GM10266 (cell line): ENCODE measurements around the gene FKBP15.
A peak's percentile ranks its signal among the peaks of the same experiment; 100 is the strongest.

Source experiments
- DNase-seq: peaks from one replicate; pipeline ENCODE4 v3.0.0; 2012; ENCODE audit errors: extremely low spot score
- TF ChIP-seq, protein P1 (sequence below): IDR thresholded peaks from 2 replicates; pipeline ENCODE4 v1.5.1; 2012; ENCODE audit warnings: mild to moderate bottlenecking, low read depth; ENCODE audit not compliant: control insufficient read depth, insufficient read depth; ENCODE audit errors: missing control alignments

The FKBP15 gene

GRCh38 chr9:113219969-113220368 lies 1.1 kb downstream of the FKBP15 start:
- TF ChIP-seq, protein P1, sequence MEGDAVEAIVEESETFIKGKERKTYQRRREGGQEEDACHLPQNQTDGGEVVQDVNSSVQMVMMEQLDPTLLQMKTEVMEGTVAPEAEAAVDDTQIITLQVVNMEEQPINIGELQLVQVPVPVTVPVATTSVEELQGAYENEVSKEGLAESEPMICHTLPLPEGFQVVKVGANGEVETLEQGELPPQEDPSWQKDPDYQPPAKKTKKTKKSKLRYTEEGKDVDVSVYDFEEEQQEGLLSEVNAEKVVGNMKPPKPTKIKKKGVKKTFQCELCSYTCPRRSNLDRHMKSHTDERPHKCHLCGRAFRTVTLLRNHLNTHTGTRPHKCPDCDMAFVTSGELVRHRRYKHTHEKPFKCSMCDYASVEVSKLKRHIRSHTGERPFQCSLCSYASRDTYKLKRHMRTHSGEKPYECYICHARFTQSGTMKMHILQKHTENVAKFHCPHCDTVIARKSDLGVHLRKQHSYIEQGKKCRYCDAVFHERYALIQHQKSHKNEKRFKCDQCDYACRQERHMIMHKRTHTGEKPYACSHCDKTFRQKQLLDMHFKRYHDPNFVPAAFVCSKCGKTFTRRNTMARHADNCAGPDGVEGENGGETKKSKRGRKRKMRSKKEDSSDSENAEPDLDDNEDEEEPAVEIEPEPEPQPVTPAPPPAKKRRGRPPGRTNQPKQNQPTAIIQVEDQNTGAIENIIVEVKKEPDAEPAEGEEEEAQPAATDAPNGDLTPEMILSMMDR, result no peak
- DNase-seq, result peak; percentile 31

GRCh38 chr9:113219186-113219936 lies 1.7 kb downstream of the FKBP15 start:
- TF ChIP-seq, protein P1, result no peak
- peak; percentile 37 for DNase-seq

DNA sequence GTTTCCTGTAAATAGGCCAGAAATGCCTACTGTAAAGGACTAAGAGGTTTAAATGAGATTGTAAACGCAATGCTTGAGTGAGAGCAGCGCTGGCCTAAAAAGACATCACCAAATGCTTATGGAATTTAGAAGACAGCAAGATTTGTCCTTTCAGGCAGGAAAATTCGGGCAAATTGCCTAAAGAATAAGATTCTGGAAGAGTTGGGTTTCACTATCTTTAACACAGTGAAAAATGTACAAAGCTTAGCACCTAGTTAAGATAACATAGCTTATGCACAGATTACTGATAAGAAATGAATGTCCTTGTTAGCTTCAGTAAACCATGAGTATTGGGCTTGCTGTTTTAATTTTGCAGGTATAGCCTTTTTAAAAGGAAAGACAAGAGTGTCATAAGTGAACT lies 4.7 kb downstream of the FKBP15 start:
- TF ChIP-seq, protein P1, result no peak
- no peak for DNase-seq

- DNase-seq, result no peak
- TF ChIP-seq, protein P1, result no peak
These were observed 5.9 kb downstream of the FKBP15 start for GRCh38 chr9:113215132-113215531.

GRCh38 chr9:113210815-113211214 lies 10.3 kb downstream of the FKBP15 start:
- TF ChIP-seq, protein P1, result no peak
- no peak for DNase-seq

DNA sequence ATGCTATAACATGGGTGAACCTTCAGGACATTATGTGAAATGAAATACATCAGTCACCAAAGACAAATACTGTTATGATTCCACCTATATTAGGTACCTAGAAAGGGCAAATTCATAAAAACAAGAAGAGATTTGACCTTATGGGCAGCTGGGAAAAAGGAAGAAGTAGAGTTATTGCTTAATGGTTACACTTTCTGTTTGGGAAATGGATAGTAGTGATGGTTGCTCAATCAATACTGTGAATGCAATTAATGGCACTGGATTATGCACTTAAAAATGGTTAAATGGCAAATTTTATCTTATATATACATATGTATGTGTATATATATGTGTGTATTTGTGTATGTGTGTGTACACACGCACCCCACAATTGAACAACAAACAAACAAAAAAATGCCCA lies 15.2 kb downstream of the FKBP15 start:
- TF ChIP-seq, protein P1, result no peak
- no peak for DNase-seq

- DNase-seq, result no peak
- TF ChIP-seq, protein P1, result no peak
These were observed 15.6 kb downstream of the FKBP15 start for GRCh38 chr9:113205432-113205831.
